ENCODE measurements around the gene PSME2. TPM values are rescaled to one million over a fixed set of nuclear protein-coding genes. Genes with fewer than 3 reads are reported as not detected.
A peak's percentile ranks its signal among the peaks of the same experiment; 100 is the strongest.

PSME2 gene
- total and polyA plus RNA-seq, 9 of the 15 experiments (the other 6 are each of a cell fraction or from before 2014, with no cell fraction given) = 111 to 579 (median 159) TPM

DNA sequence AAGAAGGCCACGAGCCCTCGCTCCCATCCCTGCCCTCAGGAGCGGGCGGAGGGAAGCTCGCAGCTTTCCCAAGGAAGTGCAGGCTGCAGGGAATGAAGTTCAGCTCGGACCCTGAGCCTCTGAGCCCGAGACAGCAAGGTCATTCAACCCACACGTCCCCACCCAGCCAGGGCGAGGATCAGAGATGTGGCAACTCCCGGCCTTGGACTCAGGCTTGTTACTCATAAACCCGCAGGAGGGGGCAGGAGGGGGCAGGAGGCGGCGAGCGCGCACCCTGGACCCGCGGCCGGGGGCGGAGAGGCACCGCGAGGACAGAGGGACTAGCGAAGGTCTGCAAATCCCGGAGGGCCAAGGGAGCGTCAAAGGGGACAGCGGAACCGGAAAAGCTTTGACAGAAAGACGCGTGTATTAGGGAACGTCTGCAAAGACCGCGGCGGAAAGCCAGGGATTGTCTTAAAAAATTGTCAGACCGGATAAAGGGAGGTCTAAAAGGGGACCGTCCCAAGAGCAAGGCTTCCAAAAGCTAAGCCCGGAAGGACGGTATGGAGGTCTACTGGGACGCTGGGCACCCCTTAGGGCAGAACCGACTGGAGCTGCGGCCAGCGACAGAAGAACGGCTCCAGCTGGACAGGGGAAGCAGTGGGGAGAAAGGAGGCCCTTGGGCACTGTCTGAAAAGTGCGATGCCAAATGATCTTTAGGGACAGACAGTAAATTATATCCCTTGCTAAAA is 32.4 kb downstream of the PSME2 start (continued):
- no peak for TF ChIP-seq ZNF41 (CRISPR knock-in tag; conservative IDR thresholded peaks at IDR 0.05)
- no peak for TF ChIP-seq NFATC3 (IDR thresholded peaks at IDR 0.05)
- TF ChIP-seq TAF1 (IDR thresholded peaks at IDR 0.05; ENCODE audit: control insufficient read depth, extremely low read depth, insufficient read depth, low read length, severe bottlenecking) = no peak
- TF ChIP-seq CC2D1A (IDR thresholded peaks at IDR 0.05) = 0 out of 2 replicates have a peak, but pooled peaks have one; percentile 35
- TF ChIP-seq SOX6 (IDR thresholded peaks at IDR 0.05) = no peak
- TF ChIP-seq ZNF785 (CRISPR knock-in tag; IDR thresholded peaks at IDR 0.05) = no peak
- TF ChIP-seq, protein P1, sequence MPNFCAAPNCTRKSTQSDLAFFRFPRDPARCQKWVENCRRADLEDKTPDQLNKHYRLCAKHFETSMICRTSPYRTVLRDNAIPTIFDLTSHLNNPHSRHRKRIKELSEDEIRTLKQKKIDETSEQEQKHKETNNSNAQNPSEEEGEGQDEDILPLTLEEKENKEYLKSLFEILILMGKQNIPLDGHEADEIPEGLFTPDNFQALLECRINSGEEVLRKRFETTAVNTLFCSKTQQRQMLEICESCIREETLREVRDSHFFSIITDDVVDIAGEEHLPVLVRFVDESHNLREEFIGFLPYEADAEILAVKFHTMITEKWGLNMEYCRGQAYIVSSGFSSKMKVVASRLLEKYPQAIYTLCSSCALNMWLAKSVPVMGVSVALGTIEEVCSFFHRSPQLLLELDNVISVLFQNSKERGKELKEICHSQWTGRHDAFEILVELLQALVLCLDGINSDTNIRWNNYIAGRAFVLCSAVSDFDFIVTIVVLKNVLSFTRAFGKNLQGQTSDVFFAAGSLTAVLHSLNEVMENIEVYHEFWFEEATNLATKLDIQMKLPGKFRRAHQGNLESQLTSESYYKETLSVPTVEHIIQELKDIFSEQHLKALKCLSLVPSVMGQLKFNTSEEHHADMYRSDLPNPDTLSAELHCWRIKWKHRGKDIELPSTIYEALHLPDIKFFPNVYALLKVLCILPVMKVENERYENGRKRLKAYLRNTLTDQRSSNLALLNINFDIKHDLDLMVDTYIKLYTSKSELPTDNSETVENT (CRISPR knock-in tag; IDR thresholded peaks at IDR 0.05) = no peak
- TF ChIP-seq GATAD2B (IDR thresholded peaks at IDR 0.05; ENCODE audit: borderline replicate concordance) = no peak
- peak; percentile 48 for TF ChIP-seq CCNT2 (IDR thresholded peaks at IDR 0.05; ENCODE audit: borderline replicate concordance, extremely low read depth, insufficient read length, low read depth, low read length)
- TF ChIP-seq, protein P2, sequence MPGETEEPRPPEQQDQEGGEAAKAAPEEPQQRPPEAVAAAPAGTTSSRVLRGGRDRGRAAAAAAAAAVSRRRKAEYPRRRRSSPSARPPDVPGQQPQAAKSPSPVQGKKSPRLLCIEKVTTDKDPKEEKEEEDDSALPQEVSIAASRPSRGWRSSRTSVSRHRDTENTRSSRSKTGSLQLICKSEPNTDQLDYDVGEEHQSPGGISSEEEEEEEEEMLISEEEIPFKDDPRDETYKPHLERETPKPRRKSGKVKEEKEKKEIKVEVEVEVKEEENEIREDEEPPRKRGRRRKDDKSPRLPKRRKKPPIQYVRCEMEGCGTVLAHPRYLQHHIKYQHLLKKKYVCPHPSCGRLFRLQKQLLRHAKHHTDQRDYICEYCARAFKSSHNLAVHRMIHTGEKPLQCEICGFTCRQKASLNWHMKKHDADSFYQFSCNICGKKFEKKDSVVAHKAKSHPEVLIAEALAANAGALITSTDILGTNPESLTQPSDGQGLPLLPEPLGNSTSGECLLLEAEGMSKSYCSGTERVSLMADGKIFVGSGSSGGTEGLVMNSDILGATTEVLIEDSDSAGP (CRISPR knock-in tag; IDR thresholded peaks at IDR 0.05) = peak; percentile 88
- TF ChIP-seq ZEB2 (IDR thresholded peaks at IDR 0.05) = no peak
- TF ChIP-seq KAT7 (CRISPR knock-in tag; IDR thresholded peaks at IDR 0.05; ENCODE audit: borderline replicate concordance) = 0 out of 2 replicates have a peak, but pooled peaks have one; percentile 57
- no peak for TF ChIP-seq FOS (IDR thresholded peaks at IDR 0.05; ENCODE audit: extremely low read depth, insufficient read length)
- TF ChIP-seq CBX5 (IDR thresholded peaks at IDR 0.05; ENCODE audit: borderline replicate concordance, low read depth) = no peak
- peak; percentile 37; the same call in 1 of the 2 replicates for TF ChIP-seq TCF3 (CRISPR knock-in tag; IDR thresholded peaks at IDR 0.05)
- no peak for TF ChIP-seq U2AF2 (optimal IDR thresholded peaks at IDR 0.05; ENCODE audit: low read depth, low read length)
- TF ChIP-seq HDAC6 (IDR thresholded peaks at IDR 0.05; ENCODE audit: low read depth, low read length) = no peak
- TF ChIP-seq, protein P3, sequence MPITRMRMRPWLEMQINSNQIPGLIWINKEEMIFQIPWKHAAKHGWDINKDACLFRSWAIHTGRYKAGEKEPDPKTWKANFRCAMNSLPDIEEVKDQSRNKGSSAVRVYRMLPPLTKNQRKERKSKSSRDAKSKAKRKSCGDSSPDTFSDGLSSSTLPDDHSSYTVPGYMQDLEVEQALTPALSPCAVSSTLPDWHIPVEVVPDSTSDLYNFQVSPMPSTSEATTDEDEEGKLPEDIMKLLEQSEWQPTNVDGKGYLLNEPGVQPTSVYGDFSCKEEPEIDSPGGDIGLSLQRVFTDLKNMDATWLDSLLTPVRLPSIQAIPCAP (CRISPR knock-in tag; IDR thresholded peaks at IDR 0.05; ENCODE audit: borderline replicate concordance) = 0 out of 2 replicates have a peak, but pooled peaks have one; percentile 29
- no peak for TF ChIP-seq RBM34 (IDR thresholded peaks at IDR 0.05; ENCODE audit: borderline replicate concordance, insufficient read depth, low read length)
- TF ChIP-seq, protein P4, sequence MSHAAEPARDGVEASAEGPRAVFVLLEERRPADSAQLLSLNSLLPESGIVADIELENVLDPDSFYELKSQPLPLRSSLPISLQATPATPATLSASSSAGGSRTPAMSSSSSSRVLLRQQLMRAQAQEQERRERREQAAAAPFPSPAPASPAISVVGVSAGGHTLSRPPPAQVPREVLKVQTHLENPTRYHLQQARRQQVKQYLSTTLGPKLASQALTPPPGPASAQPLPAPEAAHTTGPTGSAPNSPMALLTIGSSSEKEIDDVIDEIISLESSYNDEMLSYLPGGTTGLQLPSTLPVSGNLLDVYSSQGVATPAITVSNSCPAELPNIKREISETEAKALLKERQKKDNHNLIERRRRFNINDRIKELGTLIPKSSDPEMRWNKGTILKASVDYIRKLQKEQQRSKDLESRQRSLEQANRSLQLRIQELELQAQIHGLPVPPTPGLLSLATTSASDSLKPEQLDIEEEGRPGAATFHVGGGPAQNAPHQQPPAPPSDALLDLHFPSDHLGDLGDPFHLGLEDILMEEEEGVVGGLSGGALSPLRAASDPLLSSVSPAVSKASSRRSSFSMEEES (CRISPR knock-in tag; IDR thresholded peaks at IDR 0.05) = no peak
- no peak for TF ChIP-seq PTRF (tag; IDR thresholded peaks at IDR 0.05)
- TF ChIP-seq JUNB (CRISPR knock-in tag; conservative IDR thresholded peaks at IDR 0.05) = no peak
- no peak for TF ChIP-seq NELFE (IDR thresholded peaks at IDR 0.05; ENCODE audit: insufficient read depth, insufficient read length)

Measured in K562 (cell line).